Measurements from ENCODE around the gene COL7A1.

GRCh38 chr3:48543271-48543866 is 51.8 kb downstream of the COL7A1 start:
- TF ChIP-seq POLR2A (IDR thresholded peaks at IDR 0.05), result no peak
- TF ChIP-seq, protein P1, sequence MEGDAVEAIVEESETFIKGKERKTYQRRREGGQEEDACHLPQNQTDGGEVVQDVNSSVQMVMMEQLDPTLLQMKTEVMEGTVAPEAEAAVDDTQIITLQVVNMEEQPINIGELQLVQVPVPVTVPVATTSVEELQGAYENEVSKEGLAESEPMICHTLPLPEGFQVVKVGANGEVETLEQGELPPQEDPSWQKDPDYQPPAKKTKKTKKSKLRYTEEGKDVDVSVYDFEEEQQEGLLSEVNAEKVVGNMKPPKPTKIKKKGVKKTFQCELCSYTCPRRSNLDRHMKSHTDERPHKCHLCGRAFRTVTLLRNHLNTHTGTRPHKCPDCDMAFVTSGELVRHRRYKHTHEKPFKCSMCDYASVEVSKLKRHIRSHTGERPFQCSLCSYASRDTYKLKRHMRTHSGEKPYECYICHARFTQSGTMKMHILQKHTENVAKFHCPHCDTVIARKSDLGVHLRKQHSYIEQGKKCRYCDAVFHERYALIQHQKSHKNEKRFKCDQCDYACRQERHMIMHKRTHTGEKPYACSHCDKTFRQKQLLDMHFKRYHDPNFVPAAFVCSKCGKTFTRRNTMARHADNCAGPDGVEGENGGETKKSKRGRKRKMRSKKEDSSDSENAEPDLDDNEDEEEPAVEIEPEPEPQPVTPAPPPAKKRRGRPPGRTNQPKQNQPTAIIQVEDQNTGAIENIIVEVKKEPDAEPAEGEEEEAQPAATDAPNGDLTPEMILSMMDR (IDR thresholded peaks at IDR 0.05), result no peak
